Frontal cortex (tissue), 4 donors: ENCODE data around the gene PLA2G5. TPM values are rescaled to one million over a fixed set of nuclear protein-coding genes. Genes with fewer than 3 reads are reported as not detected.

ENCODE experiments used
- DNase-seq, 2 donors: peaks; one replicate each; pipeline ENCODE4 v3.0.0; 2012; ENCODE audit warnings: low spot score in 2 of 2
- FAIRE-seq: peaks from 2 replicates; lab custom pipeline; 2012; peaks lifted over from hg19 to GRCh38; lab: Jason Lieb, UNC
- total RNA-seq: library from RNA; depleted of rRNA; stranded (reverse); fragments of >200 nt; gene quantifications from one replicate; pipeline ENCODE4 v1.2.3, GENCODE V29; 2014
- donor health status: control.
- donor health status: control.
- donor health status: control.

PLA2G5 gene
- total RNA-seq, 1 donor from 2014 or later, result 0.41 TPM

DNA sequence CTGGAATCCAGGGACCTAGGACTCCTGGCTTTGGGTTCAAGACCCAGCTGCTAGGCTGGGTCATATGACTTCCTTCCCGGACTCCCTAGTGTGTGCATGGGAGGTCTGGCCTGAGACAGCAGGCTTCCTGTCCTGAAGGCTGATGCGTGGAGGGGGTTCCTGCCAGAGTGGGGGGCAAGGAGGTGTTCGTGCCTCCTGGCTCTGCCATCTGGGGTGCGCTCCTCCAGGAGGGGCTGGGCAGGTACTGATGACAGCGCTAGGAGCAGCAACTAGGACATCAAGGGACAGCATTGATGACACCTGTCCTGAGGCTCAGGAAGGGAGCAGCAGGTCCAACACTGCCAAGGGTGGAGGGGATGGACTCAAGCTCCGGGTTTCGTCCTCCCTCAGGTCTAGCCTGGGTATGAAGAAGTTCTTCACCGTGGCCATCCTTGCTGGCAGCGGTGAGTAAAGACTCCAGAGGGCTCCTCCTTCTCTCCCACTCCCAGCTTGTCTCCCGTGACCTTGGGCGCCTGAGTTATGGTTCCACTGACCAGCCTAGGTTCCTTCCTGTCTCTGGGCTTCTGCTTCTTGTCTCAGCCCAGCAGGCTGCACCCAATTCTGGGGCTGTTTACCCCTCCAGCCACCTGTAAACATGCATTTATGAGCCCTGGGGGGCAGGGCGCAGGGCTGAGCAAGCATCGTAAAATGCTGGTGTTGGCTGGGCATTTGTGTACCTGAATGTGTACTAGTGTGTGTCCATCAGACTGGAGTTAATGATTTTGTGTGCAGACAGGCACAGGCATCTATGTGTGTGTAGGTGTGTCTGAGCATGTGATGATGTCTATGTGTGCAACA lies 70.0 kb downstream of the PLA2G5 start:
- FAIRE-seq, result no peak
- no peak for DNase-seq

- FAIRE-seq, result no peak
- no peak for DNase-seq
These were observed 71.0 kb downstream of the PLA2G5 start for GRCh38 chr1:20141001-20141400.

GRCh38 chr1:20141466-20141865 lies 71.5 kb downstream of the PLA2G5 start:
- DNase-seq, result no peak
- no peak for FAIRE-seq

Other genes starting within 250 kb of the PLA2G5 start
- gene OTUD3, start 187.8 kb upstream of the PLA2G5 start, total RNA-seq, result 9.8 TPM
- not detected for gene PLA2G2E, start 146.6 kb upstream of the PLA2G5 start, total RNA-seq
- not detected for gene PLA2G2A, start 90.6 kb upstream of the PLA2G5 start, total RNA-seq
- gene PLA2G2D, start 49.3 kb downstream of the PLA2G5 start, total RNA-seq, result not detected
- gene PLA2G2F, start 69.1 kb downstream of the PLA2G5 start, total RNA-seq, result not detected
- 3.3 TPM for gene UBXN10, start 115.9 kb downstream of the PLA2G5 start, total RNA-seq
- not detected for gene PLA2G2C, start 116.3 kb downstream of the PLA2G5 start, total RNA-seq
- under 0.01 TPM for gene VWA5B1, start 220.7 kb downstream of the PLA2G5 start, total RNA-seq